ENCODE results near the gene KCNJ16. TPM values are rescaled to one million over a fixed set of nuclear protein-coding genes. Genes with fewer than 3 reads are reported as not detected.

Gene KCNJ16
- total and polyA plus RNA-seq, 2 donors (not counting 1 experiment from before 2014, with no cell fraction given) = not detected

DNA sequence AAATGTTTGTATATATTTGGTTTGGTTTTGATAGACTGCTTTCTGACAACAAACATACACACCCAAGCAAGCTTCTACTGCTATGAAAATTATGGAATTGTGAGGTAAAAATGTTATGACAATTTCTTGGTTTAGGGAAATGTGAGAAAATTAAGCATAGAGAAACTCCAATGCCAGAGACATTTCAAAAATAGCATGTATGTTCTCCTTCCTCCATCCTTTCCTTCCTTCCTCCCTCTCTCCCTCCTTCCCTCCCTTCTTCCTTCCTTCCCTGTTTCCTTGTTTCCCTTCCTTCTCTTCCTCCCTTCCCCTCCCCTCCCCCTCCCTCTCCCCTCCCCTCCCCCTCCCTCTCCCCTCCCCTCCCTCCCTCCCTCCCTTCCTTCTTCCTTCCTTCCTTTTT is 109.2 kb downstream of the KCNJ16 start:
- Histone ChIP-seq H3K9ac (ENCODE audit: insufficient read depth, low read length) (no peak overlapping the region), H2AFZ (ENCODE audit: low read length) (no peak overlapping the region), H3K9me3 (ENCODE audit: control insufficient read depth, insufficient read depth, low read depth, low read length) (no peaks in the 10 kb centered on the region), H3K27me3 (ENCODE audit: control insufficient read depth, insufficient read depth, low read length) (no peaks in the 10 kb centered on the region), H3K4me3 (replicated peaks in 1 of 4; ENCODE audit: control extremely low read depth in 1 of 4, insufficient read depth in 1 of 4, low read depth in 3 of 4, low read length in 4 of 4) (no peak overlapping the region), H3K79me2 (ENCODE audit: control insufficient read depth, insufficient read depth, low read length) (no peaks in the 10 kb centered on the region), H3K27ac (ENCODE audit: insufficient read depth, low read length) (no peak overlapping the region), H3K4me2 (ENCODE audit: extremely low read depth, insufficient read depth, low read length) (no peak overlapping the region), H4K20me1 (ENCODE audit: control insufficient read depth, extremely low read depth, insufficient read depth, low read length) (no peaks in the 10 kb centered on the region), H3K4me1 (ENCODE audit: control insufficient read depth, extremely low read depth, insufficient read depth, low read length) (no peaks in the 10 kb centered on the region), H3K36me3 (ENCODE audit: control insufficient read depth, insufficient read depth, low read length) (no peaks in the 10 kb centered on the region)
- TF ChIP-seq, protein P1, sequence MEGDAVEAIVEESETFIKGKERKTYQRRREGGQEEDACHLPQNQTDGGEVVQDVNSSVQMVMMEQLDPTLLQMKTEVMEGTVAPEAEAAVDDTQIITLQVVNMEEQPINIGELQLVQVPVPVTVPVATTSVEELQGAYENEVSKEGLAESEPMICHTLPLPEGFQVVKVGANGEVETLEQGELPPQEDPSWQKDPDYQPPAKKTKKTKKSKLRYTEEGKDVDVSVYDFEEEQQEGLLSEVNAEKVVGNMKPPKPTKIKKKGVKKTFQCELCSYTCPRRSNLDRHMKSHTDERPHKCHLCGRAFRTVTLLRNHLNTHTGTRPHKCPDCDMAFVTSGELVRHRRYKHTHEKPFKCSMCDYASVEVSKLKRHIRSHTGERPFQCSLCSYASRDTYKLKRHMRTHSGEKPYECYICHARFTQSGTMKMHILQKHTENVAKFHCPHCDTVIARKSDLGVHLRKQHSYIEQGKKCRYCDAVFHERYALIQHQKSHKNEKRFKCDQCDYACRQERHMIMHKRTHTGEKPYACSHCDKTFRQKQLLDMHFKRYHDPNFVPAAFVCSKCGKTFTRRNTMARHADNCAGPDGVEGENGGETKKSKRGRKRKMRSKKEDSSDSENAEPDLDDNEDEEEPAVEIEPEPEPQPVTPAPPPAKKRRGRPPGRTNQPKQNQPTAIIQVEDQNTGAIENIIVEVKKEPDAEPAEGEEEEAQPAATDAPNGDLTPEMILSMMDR (conservative IDR thresholded peaks at IDR 0.05 in 1 of 2, IDR thresholded peaks at IDR 0.05 in 1 of 2; ENCODE audit: low read depth in 1 of 2, low read length in 2 of 2) = no peak
- no peak for TF ChIP-seq EZH2 (IDR thresholded peaks at IDR 0.05; ENCODE audit: low read length, missing control alignments)
- DNase-seq (ENCODE audit: low read depth in 2 of 2) = no peak

DNA sequence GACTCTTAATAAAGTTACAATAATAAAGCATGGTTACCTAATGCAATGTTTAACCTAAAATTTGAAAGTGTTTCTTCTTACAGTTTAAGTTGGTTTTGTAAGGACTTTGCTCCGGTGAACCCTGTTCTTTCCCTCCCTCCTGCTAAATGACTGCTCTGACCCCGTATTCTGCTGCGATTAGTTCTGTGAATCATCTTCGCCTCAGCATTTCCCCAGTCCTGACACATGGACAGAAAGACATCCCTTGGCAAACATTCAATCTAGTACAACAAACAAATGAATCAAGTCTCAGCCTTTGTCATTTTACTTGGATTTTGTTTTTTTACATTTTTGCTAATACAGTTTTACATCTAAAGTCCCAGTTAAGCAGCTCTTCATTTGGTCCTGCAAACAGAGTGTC is 109.7 kb downstream of the KCNJ16 start:
- Histone ChIP-seq H3K27me3 (ENCODE audit: control insufficient read depth, insufficient read depth, low read length) (no peaks in the 10 kb centered on the region), H3K9me3 (ENCODE audit: control insufficient read depth, insufficient read depth, low read depth, low read length) (no peaks in the 10 kb centered on the region), H3K9ac (ENCODE audit: insufficient read depth, low read length) (no peak overlapping the region), H3K4me2 (ENCODE audit: extremely low read depth, insufficient read depth, low read length) (no peak overlapping the region), H3K79me2 (ENCODE audit: control insufficient read depth, insufficient read depth, low read length) (no peaks in the 10 kb centered on the region), H3K4me1 (ENCODE audit: control insufficient read depth, extremely low read depth, insufficient read depth, low read length) (no peaks in the 10 kb centered on the region), H3K27ac (ENCODE audit: insufficient read depth, low read length) (no peak overlapping the region), H3K36me3 (ENCODE audit: control insufficient read depth, insufficient read depth, low read length) (no peaks in the 10 kb centered on the region), H2AFZ (ENCODE audit: low read length) (no peak overlapping the region), H3K4me3 (replicated peaks in 1 of 4; ENCODE audit: control extremely low read depth in 1 of 4, insufficient read depth in 1 of 4, low read depth in 3 of 4, low read length in 4 of 4) (no peak overlapping the region), H4K20me1 (ENCODE audit: control insufficient read depth, extremely low read depth, insufficient read depth, low read length) (no peaks in the 10 kb centered on the region)
- TF ChIP-seq, protein P1 (conservative IDR thresholded peaks at IDR 0.05 in 1 of 2, IDR thresholded peaks at IDR 0.05 in 1 of 2; ENCODE audit: low read depth in 1 of 2, low read length in 2 of 2) = no peak
- TF ChIP-seq EZH2 (IDR thresholded peaks at IDR 0.05; ENCODE audit: low read length, missing control alignments) = no peak
- DNase-seq (ENCODE audit: low read depth in 2 of 2) = peak; percentile 60 to 68

Other genes with a start within 250 kb of the KCNJ16 start
- gene KCNJ2, start 94.3 kb downstream of the KCNJ16 start, total RNA-seq = 36.0 and 48.1 TPM in 2 replicates
- gene KCNJ2, start 94.3 kb downstream of the KCNJ16 start, polyA plus RNA-seq = 6.6 and 8.1 TPM in 2 replicates